Activated CD8-positive, alpha-beta memory T cell treated with anti-CD3 and anti-CD28 coated beads, Interleukin-2, amount 50 U/mL, for 1 hour (primary cell): ENCODE measurements around the gene XXYLT1.
"Not testable (repeated sequence)": the region's sequence is repeated elsewhere in the genome, so short reads cannot be mapped to it uniquely, and the experiment has no call there.

ENCODE experiments used
- DNase-seq: peaks from one replicate; pipeline ENCODE4 v3.0.0-alpha.2; 2020; ENCODE audit errors: extremely low read depth

XXYLT1 gene

DNA sequence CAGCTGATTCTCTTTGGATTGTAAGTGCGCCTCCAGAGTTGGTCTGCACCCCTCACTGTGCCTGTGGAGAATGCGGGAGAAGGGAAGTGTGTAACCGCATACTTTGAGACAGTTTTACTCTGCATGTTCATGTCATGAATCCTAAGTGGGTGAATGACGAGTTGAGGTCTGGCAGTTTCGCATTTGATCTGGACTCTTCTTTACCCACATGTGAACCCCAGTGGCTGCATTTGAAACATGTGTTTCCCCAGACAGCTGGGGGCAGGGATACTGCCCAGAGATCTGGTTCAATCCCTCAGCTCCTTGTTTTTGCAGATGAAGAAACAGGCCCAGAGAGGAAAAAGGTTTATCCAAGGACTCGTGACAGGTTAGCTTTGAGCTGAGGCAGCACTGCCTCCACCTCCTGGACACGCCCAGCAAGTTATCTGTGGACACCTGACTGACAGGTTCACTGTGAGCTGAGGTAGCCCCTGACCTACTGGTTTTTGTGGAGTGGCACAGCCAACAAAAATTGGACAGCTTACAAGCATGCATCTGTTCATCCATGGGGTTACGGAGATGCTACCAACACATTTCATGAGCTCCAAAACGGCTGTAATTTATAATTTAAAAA, 207.3 kb downstream of the XXYLT1 start:
- no peak for DNase-seq

DNA sequence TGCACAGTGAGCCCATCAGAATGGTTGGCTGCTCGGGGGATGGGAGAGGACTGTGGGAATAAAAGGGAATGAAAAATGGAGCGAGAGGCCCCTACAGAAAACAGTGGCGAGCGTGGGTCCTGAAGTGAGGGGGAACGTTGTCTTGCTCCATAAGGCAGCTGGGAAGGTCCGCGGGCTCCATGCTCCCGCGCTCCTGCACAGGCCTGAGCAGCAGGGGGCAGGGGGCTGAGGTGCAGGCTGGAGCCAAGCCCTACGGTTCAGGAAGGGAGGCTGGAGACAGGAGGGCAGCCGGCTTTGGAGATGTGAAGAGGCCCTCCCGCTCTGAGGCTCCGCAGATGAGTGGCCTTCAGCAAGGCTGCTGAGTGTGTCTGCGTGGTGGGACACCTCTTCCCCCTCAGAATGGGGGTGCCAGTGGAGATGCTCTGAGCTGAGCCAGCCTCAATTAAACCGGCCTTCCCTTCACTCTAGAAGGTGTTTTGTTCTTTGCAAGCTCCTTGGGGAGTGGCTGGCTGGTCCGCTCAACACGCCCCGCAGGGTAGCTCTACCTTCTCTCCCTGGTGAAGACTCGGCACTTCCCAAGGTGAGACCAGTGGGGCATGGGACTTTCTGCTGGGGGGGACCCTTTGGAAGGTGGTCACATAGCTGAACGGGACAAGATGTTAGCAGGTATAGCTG, 208.0 kb downstream of the XXYLT1 start:
- no peak for DNase-seq

DNA sequence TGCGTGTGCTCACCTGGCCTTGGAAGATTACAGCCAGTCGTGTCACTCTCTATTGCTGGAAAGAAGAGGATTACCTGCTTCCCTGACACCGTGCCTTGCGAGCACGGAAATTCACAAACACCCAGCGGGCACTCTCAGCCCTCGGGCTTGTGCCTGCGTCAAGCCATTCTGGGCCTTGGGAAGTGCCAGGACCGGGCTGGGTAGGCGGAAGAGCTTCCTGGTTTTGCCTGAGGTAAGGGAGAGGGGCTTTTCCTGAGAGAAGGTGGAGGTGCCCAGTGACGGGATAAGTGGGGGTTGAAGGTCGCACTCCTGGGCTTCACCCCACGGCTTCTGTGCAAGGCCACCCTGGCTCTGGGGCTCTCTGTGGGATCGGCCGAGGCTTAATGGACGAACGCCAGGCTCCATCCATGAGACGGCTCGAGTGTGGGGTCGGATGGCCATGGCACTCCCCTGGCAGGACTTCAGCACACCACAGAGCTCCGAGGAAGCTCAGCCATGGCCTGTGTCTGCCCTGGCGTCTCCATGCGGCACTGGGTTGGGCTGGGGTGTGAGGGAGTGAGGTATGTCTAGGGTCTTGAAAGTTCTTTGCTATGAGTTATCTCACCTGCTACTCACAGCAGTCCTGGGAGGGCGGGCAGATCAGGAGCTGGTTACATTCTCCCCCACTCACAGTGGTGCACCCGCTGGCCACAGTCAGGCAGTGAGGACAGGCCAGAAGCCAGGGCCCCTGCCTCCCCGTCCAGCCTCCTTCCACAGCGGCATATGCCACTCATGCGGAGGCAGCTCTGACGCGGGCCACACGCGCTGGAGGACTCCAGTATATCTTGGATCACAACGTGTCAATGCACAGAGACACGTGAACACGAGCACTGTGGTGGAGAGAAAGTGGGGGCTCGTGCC, 209.0 kb downstream of the XXYLT1 start:
- no peak for DNase-seq

DNA sequence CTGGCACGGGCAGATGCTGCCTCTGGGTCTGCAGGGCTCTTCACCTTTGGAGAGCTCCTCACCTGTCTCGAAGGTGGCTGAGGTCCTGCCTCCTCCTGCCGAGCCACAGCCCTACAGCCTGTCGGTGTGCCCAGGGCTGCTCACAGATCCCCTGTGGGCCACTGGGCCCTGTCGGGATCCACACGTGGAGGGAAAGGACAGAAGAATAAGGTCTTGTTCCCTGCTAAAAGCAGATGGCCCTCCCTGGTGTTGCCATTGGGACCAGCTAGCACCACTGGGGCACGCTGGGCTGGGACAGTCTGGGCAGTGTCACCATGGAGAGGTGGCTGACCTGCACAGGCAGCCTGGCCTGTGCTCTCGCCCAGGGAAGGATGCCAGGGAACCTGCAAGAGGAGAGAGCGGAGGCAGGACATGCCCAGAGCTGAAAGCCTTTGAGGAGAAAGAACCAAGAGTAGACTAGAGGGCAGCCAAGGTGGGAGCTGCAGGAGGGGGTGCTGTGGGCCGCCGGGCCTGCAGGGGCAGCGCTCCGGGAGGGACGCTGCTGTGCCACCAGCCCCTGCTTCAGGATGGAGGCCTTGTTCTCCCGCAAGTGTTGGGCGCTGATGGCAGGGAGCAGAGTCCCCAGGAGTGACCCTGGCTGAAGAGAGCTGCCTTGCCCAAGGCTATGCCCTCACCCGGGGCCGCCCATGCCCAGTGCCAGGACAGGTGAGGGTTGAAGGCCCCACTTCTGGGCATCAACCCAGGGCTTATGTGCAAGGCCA, 210.2 kb downstream of the XXYLT1 start:
- no peak for DNase-seq

DNA sequence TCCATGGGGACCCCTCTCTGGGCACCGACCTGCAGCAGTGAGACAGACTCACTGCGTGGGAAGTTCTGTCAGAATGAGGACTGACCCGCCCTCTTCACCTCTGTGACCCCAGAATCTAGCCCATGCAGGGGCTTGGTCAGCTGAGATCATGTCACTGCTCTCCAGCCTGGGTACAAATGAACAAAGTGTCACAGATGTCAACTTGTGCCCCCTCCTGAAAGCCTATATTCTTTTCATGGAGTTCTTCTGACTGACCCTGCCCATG, 210.8 kb downstream of the XXYLT1 start:
- DNase-seq, result no peak

DNA sequence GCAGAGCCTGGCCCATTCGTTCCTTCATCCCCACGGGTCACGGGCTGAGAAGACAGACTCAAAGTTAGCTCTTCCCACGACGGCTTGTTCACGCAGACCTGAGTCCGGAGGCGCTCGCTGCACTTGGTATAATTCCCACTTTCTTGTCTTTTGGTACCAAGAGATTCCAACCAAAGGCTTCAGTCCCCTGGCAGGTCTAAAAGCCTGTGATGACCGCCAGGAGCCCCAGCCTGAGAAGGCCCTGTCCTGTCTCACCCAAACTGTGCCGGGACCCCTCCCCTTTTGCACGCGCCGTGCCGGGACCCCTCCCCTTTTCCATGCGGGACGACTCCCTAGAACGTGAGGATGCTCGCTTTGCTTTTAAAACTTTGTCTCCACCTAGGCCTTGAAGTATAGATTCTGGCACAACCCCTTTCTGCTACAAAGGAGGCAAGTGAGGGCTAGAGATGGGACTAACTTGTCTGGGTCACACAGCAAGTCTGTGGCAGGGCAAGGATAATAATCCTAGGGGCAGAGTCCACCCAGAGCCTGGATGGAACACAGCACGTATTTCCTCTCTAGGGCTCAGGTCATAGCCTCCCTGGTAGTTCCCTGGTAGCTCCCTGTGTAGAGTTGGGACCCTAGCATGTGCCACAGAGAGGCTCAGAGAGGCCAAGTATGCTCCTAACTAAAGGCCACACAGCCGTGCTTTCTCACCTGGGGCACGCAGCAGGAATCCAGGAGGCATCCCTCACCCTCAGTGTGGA, 211.3 kb downstream of the XXYLT1 start:
- no peak for DNase-seq

DNA sequence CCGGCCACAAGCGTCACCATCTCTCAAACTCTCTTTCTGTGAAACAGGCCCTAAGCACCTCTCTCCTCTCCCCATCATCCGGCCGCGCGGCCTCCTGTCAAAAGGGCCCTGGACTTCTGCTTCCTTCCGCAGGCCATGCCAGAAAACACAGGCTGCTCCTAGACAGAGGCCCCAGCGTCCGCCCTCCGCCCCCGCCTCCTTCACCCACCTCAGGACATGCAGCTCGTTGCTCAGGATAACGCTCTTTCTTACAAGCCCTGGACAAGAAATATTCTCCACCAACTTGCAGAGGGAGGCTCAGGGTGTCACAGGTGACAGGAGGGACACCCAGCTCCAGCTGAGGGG, 212.0 kb downstream of the XXYLT1 start:
- no peak for DNase-seq

DNA sequence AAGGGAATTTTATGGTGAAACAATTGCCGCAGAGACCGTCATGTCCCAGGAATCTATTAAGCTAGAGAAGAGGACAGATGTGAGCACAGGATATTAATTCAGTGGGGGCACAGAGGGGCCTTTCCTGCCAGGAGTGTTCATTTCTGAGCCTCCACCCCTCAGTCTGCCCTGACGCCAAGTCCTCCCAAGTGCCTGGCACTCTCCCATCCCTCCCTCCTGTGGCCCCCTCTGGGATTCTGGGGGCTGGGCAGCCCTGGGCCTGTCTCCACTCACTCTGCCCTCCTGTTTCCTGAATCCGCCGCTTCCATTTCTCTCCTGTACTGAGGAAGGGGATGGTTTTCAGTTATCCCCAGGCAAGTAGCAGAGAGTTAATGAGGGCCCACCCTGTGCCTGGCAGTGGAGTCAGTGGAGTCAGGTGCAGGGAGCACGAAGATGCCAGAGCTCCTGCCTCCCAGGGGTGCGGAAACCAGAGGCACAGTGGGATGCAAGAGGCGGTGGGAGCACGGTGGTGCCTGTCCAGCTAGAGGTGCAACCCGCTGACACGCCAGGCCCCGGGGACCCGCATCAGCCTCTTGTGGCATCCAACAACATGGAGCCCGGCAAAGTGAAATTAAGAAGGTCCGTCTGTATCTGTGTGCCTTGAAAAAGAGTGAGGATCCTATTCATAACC, 212.5 kb downstream of the XXYLT1 start:
- no peak for DNase-seq

DNA sequence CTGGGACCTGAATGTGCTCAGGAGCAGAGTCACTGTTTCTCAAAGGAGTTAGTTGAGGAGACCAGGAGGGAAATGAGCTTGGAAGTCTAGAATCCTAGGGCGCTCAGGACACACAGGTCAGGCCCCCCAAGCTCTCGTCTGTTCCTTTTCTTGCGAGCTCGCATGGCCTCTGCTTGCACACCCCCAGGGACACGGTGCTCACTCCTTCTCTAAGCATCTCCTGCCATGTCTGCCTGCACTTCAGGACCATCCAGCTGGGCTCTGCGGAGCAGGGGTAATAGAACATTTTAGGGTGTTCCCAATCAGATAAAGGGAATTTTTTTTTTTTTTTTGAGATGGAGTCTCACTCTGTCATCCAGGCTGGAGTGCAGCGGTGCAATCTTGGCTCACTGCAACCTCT, 213.2 kb downstream of the XXYLT1 start:
- DNase-seq, result no peak

DNA sequence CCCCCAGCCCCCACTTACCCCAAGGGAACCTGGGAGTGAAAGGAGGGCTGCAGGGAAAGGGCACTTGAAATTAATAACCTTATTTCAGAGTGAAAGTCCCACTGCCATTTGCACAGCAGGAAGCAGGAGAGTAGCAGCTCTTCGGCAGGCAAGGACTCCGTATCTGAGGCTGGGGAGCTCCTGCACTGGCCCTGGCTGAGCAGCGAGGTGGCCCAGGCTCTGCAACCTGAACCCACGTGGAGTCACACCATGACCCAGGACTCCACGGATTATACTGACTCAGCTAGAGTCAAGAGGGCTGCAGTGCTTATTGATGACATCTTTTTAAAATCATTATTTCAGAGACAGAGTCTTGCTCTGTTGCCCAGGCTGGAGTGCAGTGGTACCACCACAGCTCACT, 214.5 kb downstream of the XXYLT1 start:
- DNase-seq, result no peak

DNA sequence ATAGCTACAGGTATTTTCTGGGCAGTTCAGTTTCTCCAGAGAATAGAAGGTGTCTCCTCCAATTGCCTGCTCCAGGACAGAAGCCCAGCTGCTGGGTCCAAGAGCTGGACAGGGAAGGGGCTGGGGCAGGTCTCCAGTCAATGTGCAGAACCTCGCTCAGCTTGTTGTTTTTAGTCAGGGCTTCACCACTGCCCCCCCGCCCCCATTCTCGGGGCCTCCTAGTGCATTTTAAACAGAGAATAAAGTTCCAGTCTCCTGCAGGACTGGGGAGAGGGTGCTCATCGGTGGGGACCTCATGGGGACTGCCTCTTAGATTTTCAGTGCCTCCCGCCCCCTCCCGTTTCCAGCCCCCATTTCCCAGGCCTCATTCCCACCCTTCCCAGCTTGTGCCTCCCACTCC, 216.6 kb downstream of the XXYLT1 start:
- no peak for DNase-seq

DNA sequence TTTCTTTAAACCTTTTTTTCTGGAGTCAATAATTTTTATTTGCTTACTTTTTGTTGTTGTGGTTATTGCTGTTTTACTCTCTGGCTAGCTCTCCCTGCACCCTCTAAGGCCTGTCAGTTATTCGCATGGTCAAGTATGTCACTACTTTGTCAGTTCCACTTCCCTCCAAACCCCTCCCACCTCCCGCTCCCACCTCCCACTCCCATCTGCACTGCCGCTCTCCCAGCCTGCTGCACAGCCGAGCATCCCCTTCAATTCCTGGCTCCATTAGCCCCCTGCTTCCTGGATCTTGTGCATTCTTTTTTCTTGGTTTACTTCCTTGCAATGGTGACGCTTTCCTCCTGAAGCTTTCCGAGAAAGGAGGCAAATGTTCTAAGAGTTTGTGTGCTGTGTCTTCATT, 218.0 kb downstream of the XXYLT1 start:
- no peak for DNase-seq

DNA sequence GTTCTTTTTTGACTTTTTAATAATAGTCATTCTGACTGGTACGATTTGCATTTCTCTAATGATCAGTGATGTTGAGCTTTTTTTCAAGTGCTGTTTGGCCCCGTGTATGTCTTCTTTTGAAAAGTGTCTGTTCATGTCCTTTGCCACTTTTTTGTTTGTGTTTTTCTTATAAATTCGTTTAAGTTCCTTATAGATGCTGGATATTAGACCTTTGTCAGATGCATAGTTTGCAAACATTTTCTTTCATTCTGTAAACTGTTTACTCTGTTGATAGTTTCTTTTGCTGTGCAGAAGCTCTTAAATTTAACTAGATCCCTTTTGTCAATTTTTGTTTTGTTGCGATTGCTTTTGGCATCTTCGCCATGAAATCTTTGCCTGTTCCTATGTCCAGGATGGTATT, 220.7 kb downstream of the XXYLT1 start:
- not testable (repeated sequence) for DNase-seq

DNA sequence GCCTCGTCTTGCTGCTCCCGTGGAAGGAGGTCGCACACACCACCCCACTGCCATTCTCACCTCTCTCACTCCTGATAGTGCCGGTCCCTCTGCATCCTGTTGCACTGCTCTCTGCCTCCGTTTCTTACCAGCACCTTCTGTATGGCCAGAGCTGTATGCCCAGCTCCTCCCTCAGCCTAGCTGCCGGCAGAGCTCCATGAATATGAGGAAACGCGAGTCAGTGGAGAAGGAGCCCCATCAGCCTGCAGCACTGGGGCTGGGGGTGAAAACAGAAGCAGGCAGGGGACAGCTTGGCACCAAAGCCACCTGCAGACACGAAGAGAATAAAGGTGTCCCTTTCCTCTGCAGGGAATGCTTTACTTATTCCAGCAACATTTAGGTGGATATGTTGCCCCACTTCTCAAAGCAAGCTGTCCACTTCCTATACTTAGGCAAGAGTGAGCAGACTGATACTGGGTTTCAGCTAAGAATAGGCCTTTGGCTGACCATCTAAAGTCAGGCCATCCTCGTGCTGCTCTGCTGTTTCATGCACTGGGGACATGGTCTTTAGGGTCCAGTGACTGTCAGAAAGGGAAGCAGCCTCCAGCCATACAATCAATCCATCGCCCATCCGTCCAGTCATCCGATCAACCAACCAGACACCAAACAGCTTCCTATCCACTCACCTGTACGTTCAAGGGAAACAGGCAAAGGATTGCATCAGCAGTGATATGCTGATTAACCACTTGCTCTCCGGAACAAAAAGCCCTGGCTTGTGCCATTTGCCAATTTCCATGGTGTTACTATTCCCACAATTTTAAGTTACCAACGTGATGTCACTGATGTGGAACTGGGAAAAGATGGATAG, 222.7 kb downstream of the XXYLT1 start:
- no peak for DNase-seq

DNA sequence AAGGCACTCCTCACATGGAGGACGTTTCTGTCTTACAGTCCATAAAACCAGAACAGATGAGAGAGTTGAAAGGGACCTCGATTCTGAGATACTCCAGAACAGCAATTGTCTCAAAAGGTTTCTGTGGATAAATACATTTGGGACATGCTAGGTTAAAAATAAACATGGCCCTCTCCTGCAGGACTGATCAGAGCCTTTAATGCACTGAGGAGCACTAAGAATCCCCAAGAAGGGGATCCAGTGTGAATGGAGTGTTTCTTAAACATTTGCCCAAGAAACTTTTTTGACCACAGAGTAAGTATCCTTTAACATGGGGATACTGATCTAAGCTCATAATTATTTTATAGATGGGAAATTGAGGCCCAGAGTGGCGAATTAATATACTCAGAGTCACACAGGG, 223.4 kb downstream of the XXYLT1 start:
- no peak for DNase-seq

DNA sequence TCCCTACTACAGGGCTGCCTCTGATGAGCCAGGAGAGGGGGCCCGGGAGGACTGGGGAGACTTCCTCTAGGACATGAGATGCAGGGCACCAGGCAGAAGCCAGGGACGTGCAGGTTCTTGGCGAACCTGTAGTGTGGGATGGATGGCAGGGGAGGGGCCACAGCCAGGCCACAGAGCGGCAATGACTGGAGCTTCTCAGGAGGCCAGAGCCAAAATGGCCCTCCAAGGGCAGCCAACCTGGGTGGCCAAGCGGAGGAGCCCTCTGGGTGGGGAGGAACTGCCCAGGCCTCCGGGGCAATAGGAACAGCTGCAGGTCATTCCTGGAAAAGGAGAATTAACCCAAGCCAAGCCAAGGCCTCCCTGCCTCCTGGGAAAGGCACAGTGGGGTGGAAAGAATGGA, 224.5 kb downstream of the XXYLT1 start:
- DNase-seq, result no peak

DNA sequence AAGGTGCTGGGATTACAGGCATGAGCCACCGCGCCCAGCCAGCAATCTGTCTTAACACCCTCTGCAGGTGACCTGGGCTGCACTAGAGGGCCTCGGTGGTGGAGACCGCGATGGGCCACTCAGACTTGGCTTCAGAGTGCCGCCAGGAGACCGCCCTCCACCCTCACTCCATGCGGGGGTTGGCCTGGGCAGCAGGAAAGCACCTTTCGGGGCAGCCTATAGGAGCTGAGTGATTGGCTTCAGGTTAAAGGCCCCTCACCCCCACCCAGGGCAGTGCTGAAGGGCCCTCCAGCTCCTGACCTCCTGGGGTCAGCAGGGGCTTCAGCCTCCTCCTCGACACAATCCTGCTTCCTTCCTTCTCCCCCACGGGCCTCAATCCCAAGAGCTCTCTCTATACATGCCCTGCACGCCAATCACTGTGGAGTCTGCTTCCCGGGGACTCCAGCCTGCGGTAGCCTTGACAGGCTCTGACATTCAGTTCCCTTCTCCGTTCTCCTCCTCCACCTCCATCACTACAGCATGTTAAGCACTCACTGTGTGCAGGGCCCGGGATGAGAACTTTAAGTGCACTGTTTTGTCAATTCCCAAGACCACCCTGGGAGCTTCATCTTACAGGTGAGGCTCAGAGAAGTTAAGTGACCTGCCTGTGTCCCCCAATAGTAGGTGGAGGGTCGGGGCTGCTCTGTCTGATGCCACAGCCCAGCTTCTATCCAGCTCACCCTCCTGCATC, 225.3 kb downstream of the XXYLT1 start:
- DNase-seq, result no peak

DNA sequence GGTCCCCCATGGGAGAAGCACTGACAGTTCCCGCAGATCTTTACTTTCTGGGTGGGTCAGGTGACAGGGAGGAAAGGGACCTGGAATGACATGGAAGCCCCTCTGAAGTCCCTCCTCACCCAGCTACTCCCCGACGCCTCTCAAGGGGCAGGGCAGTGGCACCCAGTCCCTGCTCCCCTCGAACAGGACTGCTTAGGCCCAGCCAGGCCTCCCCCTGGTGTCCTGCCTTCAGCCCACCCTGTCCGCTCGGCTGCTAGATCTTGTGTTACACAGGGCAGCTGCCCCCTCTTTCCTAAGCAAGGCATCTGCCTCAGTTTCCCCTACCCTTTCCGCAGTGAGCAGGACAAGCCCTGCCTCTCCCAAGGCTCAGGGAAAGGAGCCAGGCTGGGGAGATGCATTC, 226.5 kb downstream of the XXYLT1 start:
- no peak for DNase-seq

DNA sequence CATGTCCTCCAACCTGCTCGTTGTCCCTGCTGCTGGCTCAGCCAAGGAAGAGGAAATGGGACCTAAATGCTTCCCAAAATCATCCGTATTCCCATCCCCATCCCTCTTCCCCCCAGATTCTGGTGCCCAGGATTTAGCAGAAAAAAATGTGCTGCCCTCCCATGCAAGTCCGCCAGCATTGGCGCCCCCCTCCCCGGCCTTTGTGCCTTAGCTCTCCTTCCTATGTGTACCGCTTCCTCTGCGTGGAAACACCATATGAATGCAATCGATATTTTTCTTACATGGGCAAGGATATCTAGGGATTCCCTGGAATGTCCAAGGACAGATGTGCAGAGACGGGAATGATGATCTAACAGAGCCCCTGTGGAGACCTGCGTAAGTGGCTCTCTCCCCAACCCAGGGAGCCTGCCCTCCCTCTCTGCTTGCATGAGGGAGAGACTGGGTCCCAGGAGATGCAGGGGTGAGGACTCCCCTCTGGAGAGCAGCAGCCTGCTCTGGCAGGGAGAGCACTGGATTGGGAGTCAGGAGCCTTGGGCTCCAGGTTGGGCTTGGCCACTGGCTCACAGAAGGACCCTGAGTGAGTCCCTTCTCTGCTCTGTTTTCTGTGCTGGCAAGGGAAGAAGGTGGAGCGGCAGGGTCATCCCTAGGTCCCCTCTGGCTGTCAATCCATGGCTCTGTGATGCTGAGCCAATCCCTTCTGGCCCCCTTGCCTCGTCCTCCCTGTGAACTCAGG, 227.2 kb downstream of the XXYLT1 start:
- DNase-seq, result no peak
